Measurements from ENCODE around the gene RIC3.

GRCh38 chr11:8095371-8095770 is 73.5 kb downstream of the RIC3 start:
- TF ChIP-seq CTCF (IDR thresholded peaks at IDR 0.05; ENCODE audit: low read depth, low read length, poor library complexity, severe bottlenecking) (no peak), EZH2phosphoT487 (IDR thresholded peaks at IDR 0.05; ENCODE audit: borderline replicate concordance, low read length) (no peak)

All from DOHH2 (cell line).